ENCODE measurements around the gene ABCG1.
A peak's percentile ranks its signal among the peaks of the same experiment; 100 is the strongest.

The ABCG1 gene

GRCh38 chr21:42231756-42232155, 12.8 kb downstream of the ABCG1 start:
- DNase-seq (ENCODE audit: insufficient read length, low spot score) (no peak), FAIRE-seq (no peak)

GRCh38 chr21:42232176-42232825, 13.4 kb downstream of the ABCG1 start:
- DNase-seq (ENCODE audit: insufficient read length, low spot score), result no peak

GRCh38 chr21:42233067-42233961, 14.4 kb downstream of the ABCG1 start:
- FAIRE-seq (peak; percentile 97), DNase-seq (ENCODE audit: insufficient read length, low spot score) (peak; percentile 81)

More at GRCh38 chr21:42232176-42232825, 13.4 kb downstream of the ABCG1 start:
- no peak for FAIRE-seq

- FAIRE-seq (no peak), DNase-seq (ENCODE audit: insufficient read length, low spot score) (no peak)
Observed at GRCh38 chr21:42234041-42234440, 15.1 kb downstream of the ABCG1 start.

DNA sequence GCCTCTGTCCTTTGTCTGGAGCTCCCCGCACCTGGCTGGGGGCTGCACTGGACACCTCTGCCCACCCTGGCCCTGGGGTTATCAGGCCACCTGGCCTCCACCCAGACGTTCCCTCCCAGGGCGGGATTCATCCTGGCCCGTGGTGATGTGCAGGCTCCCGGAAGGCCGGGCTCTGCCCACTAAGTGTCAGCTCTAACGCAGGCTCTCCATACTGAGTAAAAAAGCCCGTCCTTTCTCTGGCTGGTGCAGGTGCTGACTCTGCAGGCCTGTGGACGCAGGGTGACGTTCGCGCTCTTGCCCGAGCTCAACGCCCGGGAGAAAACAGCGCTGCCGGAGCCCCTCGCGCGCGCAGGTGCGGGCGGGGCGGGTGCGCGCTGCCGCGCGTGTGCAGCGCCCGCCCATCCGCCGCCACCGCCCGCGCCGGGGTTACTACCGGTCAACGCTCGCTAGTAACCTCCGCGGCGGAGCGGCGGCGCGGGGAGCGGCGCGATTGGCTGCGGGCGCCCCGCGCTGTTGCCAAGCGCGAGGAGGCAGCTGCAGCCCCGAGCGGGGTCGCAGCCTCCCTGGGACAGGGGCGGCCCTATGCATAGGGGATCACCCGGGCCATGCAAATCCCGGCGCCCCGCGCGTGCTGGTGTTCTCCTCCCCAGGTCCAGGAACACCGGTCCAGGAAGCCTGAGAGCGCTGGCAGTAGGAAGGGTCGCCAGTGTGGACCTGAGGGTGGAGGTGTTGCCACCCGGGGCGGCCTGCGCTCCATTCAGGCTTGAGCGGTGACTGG, 15.7 kb downstream of the ABCG1 start:
- peak; percentile 44 for FAIRE-seq

DNA sequence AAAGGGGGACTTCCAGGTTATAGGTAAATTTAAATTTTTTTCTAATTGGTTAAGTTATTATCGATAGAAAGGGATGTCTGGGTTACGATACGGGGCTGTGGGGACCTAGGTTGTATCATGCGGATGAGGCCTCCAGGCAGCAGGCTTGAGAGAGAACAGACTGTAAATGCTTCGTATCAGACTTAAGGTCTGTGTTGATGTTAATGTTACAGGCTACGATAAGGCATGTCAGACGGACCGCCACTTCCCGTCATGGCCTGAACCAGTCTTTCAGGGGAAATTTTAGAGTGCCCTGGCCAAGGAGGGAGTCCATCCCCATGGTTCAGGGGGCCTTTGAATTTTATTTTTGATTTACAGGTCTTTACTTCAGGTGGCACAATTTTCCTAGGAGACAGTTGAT, 16.7 kb downstream of the ABCG1 start:
- DNase-seq (ENCODE audit: insufficient read length, low spot score) (no peak), FAIRE-seq (no peak)

More for the DNA sequence above, 15.7 kb downstream of the ABCG1 start:
- peak; percentile 45 for DNase-seq (ENCODE audit: insufficient read length, low spot score)

- DNase-seq (ENCODE audit: insufficient read length, low spot score) (no peak), FAIRE-seq (no peak)
Observed at GRCh38 chr21:42236014-42236413, 17.1 kb downstream of the ABCG1 start.

GRCh38 chr21:42236693-42237092, 17.8 kb downstream of the ABCG1 start:
- DNase-seq (ENCODE audit: insufficient read length, low spot score) (peak; percentile 37), FAIRE-seq (peak; percentile 94)

DNA sequence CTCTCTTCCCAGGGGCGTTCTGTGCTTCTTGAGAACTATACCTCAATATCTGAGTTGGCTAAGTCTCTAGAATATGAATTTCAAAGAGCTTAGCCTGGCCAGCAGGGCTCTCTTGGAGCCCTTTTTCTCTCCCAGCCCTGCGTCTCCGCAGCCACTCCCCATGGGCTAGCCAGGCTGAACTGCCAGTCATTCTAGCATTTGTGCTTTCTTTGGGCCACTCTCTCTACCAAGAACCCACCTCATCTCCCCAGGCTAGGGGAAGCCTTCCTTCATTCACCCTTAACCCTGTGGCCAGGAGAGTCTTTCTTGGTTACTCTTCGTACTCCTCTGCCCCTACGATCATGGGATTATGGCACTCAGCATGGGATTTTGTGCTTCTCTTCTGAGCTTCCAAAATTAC, 18.2 kb downstream of the ABCG1 start:
- DNase-seq (ENCODE audit: insufficient read length, low spot score) (no peak), FAIRE-seq (no peak)

GRCh38 chr21:42237577-42237976, 18.6 kb downstream of the ABCG1 start:
- no peak for FAIRE-seq
- DNase-seq (ENCODE audit: insufficient read length, low spot score), result no peak

DNA sequence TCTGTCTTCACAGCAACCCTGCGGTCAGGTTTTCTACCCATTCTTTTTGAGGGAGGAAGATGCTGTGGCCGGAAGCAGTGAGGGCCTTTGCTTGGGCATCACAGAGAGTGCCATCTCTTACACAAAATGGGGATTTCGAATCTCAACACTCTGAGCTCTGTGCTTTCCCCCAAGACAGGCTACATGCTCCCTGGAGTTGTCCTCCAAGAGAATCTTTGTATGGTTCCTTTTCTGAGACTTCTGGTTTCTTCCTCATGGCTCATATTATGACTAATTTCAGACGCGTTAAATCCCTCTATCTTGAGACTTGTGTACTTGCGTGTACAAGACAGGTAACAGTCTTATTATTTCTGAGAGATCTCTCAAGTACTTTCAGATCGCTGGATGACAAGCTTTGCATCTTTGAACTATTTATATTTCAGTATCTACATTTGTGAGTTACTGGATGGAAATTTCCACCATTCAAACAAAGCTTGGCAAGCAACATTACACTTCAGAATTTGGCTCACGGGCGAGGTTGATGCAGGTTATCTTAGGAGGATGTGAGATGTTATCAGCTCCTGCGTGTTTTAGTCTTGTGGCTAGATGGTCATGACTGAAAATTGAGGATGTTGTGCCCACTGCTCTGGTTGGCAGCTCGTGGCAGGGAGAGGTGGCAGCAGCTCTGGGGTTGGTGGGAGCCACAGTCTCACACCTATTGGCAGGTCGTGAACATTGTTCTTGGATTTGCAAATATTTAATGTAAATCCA, 19.4 kb downstream of the ABCG1 start:
- DNase-seq (ENCODE audit: insufficient read length, low spot score), result no peak
- FAIRE-seq, result peak; percentile 55

- FAIRE-seq, result no peak
Observed at GRCh38 chr21:42239556-42239955, 20.6 kb downstream of the ABCG1 start.

GRCh38 chr21:42239973-42240372, 21.0 kb downstream of the ABCG1 start:
- DNase-seq (ENCODE audit: insufficient read length, low spot score) (no peak), FAIRE-seq (no peak)

More at GRCh38 chr21:42239556-42239955, 20.6 kb downstream of the ABCG1 start:
- DNase-seq (ENCODE audit: insufficient read length, low spot score), result no peak

- no peak for DNase-seq (ENCODE audit: insufficient read length, low spot score)
- peak; percentile 83 for FAIRE-seq
Observed at GRCh38 chr21:42242611-42243010, 23.7 kb downstream of the ABCG1 start.

GRCh38 chr21:42243026-42243425, 24.1 kb downstream of the ABCG1 start:
- DNase-seq (ENCODE audit: insufficient read length, low spot score) (no peak), FAIRE-seq (no peak)

DNA sequence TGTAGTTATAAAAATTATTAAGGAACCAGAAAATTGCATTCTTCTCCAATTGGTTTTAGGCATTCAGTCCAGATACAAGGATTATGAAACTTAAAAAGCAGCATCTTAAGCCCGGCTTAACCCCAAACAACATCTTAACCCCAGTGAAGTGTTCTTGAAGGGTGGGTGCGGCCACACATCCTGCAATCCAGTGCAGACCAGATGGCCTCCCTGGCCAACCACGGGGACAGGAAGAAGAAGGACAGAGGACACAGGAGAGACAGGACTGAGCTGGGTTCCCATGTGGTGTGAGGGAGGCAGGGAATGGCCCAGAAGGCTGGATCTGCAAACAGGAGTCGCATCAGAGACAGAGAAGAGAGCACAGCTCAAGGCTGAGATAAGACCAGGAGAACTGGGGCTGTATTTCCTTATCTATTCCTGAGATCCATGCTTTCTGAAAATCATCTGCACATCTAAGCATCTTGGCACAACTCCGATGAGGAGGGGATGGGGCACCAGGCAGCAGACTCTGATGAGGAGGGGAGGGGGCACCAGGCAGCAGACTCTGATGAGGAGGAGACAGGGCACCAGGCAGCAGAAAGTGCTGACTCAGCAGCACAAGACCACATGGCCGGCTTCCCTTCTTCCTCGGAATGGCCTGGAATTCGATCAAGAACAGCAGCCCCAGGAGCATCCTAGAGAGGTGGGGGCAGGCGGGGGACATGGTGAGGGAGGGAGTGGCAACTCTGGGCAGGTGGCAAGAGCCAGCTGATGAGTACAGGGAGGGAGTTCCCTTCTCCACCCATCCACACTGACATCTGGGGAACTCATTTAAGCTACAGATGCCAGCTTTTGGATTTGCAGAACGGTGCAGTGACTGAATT, 26.6 kb downstream of the ABCG1 start:
- FAIRE-seq, result no peak
- no peak for DNase-seq (ENCODE audit: insufficient read length, low spot score)

DNA sequence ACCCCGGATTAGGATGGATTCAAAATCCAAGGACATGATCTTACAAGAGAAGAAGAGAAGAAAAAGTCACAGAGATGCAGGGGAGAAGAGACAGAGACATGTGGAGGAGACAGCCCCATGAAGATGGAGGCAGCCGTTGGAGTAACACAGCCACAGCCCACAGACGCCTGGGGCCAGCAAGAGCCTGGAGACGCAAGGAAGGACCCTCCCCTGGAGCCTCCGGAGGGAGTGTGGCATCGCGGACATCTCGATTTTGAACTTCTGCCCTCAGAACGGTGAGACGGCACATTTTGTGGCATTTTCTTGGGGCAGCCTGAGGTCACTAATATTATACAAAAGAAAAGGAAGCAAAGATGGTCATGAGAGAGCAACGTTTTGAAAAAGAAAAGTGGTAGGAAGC, 28.8 kb downstream of the ABCG1 start:
- peak; percentile 53 for FAIRE-seq
- no peak for DNase-seq (ENCODE audit: insufficient read length, low spot score)

DNA sequence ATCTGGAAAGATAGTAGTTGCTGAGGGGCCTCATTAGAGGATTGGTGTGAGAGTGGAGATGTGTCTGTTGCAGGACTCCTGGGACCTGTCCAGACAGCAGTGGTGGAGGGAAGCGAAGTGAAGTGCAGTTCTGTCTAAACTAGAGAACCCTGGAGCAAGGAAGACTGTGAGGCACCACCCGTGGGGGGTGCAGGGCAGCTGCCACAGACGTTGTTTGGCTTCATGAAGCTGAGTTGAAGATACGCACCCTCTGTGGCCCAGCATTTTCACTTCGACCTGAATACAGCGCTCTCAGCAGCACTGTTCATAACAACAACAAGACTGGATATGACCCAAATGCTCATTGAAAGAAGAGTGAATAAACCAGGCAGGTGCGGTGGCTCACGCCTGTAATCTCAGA, 29.3 kb downstream of the ABCG1 start:
- DNase-seq (ENCODE audit: insufficient read length, low spot score), result no peak
- peak; percentile 26 for FAIRE-seq

GRCh38 chr21:42248783-42249597, 30.1 kb downstream of the ABCG1 start:
- peak; percentile 97 for FAIRE-seq
- DNase-seq (ENCODE audit: insufficient read length, low spot score), result peak; percentile 65

Measured in GM19239 (cell line).